Neural cell (in vitro differentiated cells): ENCODE data around the gene REG1A. TPM values are rescaled to one million over a fixed set of nuclear protein-coding genes. Genes with fewer than 3 reads are reported as not detected.

Source experiments
- H2AFZ ChIP-seq: fragments of 200-600, 300-800 bp; sonication (generic), shearing (Covaris generic); 2 replicates; pipeline ENCODE4 v1.6.0; 2014; ENCODE audit warnings: low read depth, mild to moderate bottlenecking, antibody characterized with exemption, low read length, moderate library complexity
- H3F3A ChIP-seq: fragments of 200-600 bp; shearing (Covaris generic); 2 replicates; pipeline ENCODE4 v1.6.1; 2016; ENCODE audit warnings: mild to moderate bottlenecking, moderate library complexity, mixed read lengths, antibody characterized with exemption, low read length; ENCODE audit not compliant: insufficient read depth, poor library complexity, severe bottlenecking
- H3K27ac ChIP-seq: fragments of 200-600, 300-800 bp; sonication (generic), shearing (Covaris generic); 2 replicates; pipeline ENCODE4 v1.5.1; 2014; ENCODE audit warnings: mild to moderate bottlenecking, low read length, moderate library complexity
- H3K27me3 ChIP-seq: fragments of 300-800, 200-600 bp; sonication (generic), shearing (Covaris generic); 2 replicates; pipeline ENCODE4 v1.6.0; 2014; ENCODE audit warnings: mild to moderate bottlenecking, low read depth, low read length, moderate library complexity; ENCODE audit not compliant: insufficient read depth
- H3K36me3 ChIP-seq: fragments of 300-800, 200-600 bp; sonication (generic), shearing (Covaris generic); 2 replicates; pipeline ENCODE4 v1.5.1; 2014; ENCODE audit warnings: mild to moderate bottlenecking, antibody characterized with exemption, low read length, moderate library complexity; ENCODE audit not compliant: insufficient read depth
- H3K4me2 ChIP-seq: fragments of 300-800, 200-600 bp; sonication (generic), shearing (Covaris generic); 2 replicates; pipeline ENCODE4 v1.6.0; 2014; ENCODE audit warnings: mild to moderate bottlenecking, low read length
- H3K4me3 ChIP-seq: fragments of 300-800, 200-600 bp; sonication (generic), shearing (Covaris generic); 2 replicates; pipeline ENCODE4 v1.5.1; 2014; ENCODE audit warnings: mild to moderate bottlenecking, low read length, moderate library complexity
- H3K79me2 ChIP-seq: fragments of 200-600 bp; shearing (Covaris generic); replicated peaks from 2 replicates; pipeline ENCODE4 v1.6.0; 2014; ENCODE audit warnings: mild to moderate bottlenecking, low read length, moderate library complexity; ENCODE audit not compliant: insufficient read depth
- H3K9ac ChIP-seq: fragments of 300-800, 200-600 bp; sonication (generic), shearing (Covaris generic); 2 replicates; pipeline ENCODE4 v1.6.1; 2016; ENCODE audit warnings: mild to moderate bottlenecking, low read length, mixed read lengths
- H3K9me2 ChIP-seq: fragments of 200-600 bp; shearing (Covaris generic); 2 replicates; pipeline ENCODE4 v1.6.1; 2016; ENCODE audit warnings: mild to moderate bottlenecking, low read length, mixed read lengths; ENCODE audit not compliant: insufficient read depth
- H3K9me3 ChIP-seq: fragments of 200-600, 300-800 bp; sonication (generic), shearing (Covaris generic); 2 replicates; pipeline ENCODE4 v1.6.1; 2016; ENCODE audit warnings: mild to moderate bottlenecking, mixed run types, low read length, moderate library complexity, mixed read lengths
- H4K20me1 ChIP-seq: fragments of 200-600 bp; shearing (Covaris generic); 2 replicates; pipeline ENCODE4 v1.6.1; 2016; ENCODE audit warnings: mild to moderate bottlenecking, mixed run types; ENCODE audit not compliant: insufficient read depth
- CTCF ChIP-seq: fragments of 450-650 bp; IDR thresholded peaks from 2 replicates; pipeline ENCODE4 v1.5.1; 2014; ENCODE audit warnings: antibody characterized with exemption, mild to moderate bottlenecking, moderate library complexity; ENCODE audit not compliant: poor library complexity, severe bottlenecking
- EP300 ChIP-seq: fragments of 450-650 bp; conservative IDR thresholded peaks from 2 replicates; pipeline ENCODE4 v1.6.1; 2014; ENCODE audit warnings: antibody characterized with exemption, mild to moderate bottlenecking, moderate library complexity; ENCODE audit not compliant: poor library complexity, severe bottlenecking
- EZH2 ChIP-seq: fragments of 200-600, 300-800 bp; shearing (Covaris generic), sonication (generic); IDR thresholded peaks from 2 replicates; pipeline ENCODE4 v1.6.1; 2014; ENCODE audit warnings: antibody characterized with exemption, low read length, borderline replicate concordance, mild to moderate bottlenecking; ENCODE audit not compliant: insufficient read depth, poor library complexity, severe bottlenecking
- MXI1 ChIP-seq: fragments of 450-650 bp; conservative IDR thresholded peaks from 2 replicates; pipeline ENCODE4 v1.6.1; 2014; ENCODE audit warnings: antibody characterized with exemption, mild to moderate bottlenecking; ENCODE audit not compliant: poor library complexity, severe bottlenecking
- POLR2AphosphoS5 ChIP-seq: IDR thresholded peaks from 2 replicates; pipeline ENCODE4 v1.6.1; 2012
- RAD21 ChIP-seq: fragments of 450-650 bp; conservative IDR thresholded peaks from 2 replicates; pipeline ENCODE4 v1.6.1; 2014; ENCODE audit warnings: antibody characterized with exemption, mild to moderate bottlenecking, moderate library complexity
- REST ChIP-seq: IDR thresholded peaks from 2 replicates; pipeline ENCODE4 v1.6.1; 2012; ENCODE audit warnings: borderline replicate concordance
- SMC3 ChIP-seq: fragments of 450-650 bp; conservative IDR thresholded peaks from 2 replicates; pipeline ENCODE4 v1.6.1; 2014; ENCODE audit warnings: antibody characterized with exemption, mild to moderate bottlenecking, moderate library complexity; ENCODE audit not compliant: poor library complexity
- TAF1 ChIP-seq: IDR thresholded peaks from 2 replicates; pipeline ENCODE4 v1.6.1; 2012; ENCODE audit warnings: low read depth
- polyA plus RNA-seq: library from polyadenylated mRNA; depleted of rRNA; stranded (reverse); fragments of >200 nt; gene quantifications from 2 replicates; pipeline ENCODE4 v1.2.3, GENCODE V29; 2014

Gene REG1A
- polyA plus RNA-seq, 1 donor from 2014 or later: not detected

GRCh38 chr2:79086255-79086654 lies 34.0 kb upstream of the REG1A start:
- H2AFZ ChIP-seq: no peak overlapping the region
- no peak overlapping the region for H3K27ac ChIP-seq
- no peaks in the 10 kb centered on the region for H4K20me1 ChIP-seq
- no peaks in the 10 kb centered on the region for H3F3A ChIP-seq
- TF ChIP-seq MXI1: no peak
- no peak for TF ChIP-seq CTCF
- TF ChIP-seq SMC3: no peak
- no peak for TF ChIP-seq EZH2
- no peak for TF ChIP-seq REST
- TF ChIP-seq EP300: no peak
- no peak for TF ChIP-seq POLR2AphosphoS5
- no peak for TF ChIP-seq RAD21
- no peak for TF ChIP-seq TAF1
- H3K4me2 ChIP-seq: no peak overlapping the region
- H3K9me2 ChIP-seq: no peaks in the 10 kb centered on the region
- H3K4me3 ChIP-seq: no peak overlapping the region
- H3K9me3 ChIP-seq: no peaks in the 10 kb centered on the region
- H3K27me3 ChIP-seq: no peaks in the 10 kb centered on the region
- H3K36me3 ChIP-seq: no peaks in the 10 kb centered on the region
- H3K79me2 ChIP-seq: no peaks in the 10 kb centered on the region
- H3K9ac ChIP-seq: no peak overlapping the region

GRCh38 chr2:79087785-79088364 lies 32.4 kb upstream of the REG1A start, which contains the start of gene REG1B:
Gene REG1B (minus strand): TSS chr2:79087993. CDS start chr2:79087612, 381 bp downstream.
- no peaks in the 10 kb centered on the region for H3K9me3 ChIP-seq
- no peak within 1 kb of the TSS for H3K4me2 ChIP-seq
- H3K27ac ChIP-seq: no peak within 1 kb of the TSS
- no peaks in the 10 kb centered on the region for H3K79me2 ChIP-seq
- no peaks in the 10 kb centered on the region for H3K9me2 ChIP-seq
- TF ChIP-seq MXI1: no peak
- TF ChIP-seq TAF1: no peak
- TF ChIP-seq EP300: no peak
- TF ChIP-seq CTCF: no peak
- no peak for TF ChIP-seq RAD21
- TF ChIP-seq SMC3: no peak
- H3K4me3 ChIP-seq: no peak within 1 kb of the TSS
- H3K9ac ChIP-seq: no peak within 1 kb of the TSS
- no peaks in the 10 kb centered on the region for H3F3A ChIP-seq
- H3K27me3 ChIP-seq: no peaks in the 10 kb centered on the region
- H3K36me3 ChIP-seq: no peaks in the 10 kb centered on the region
- H2AFZ ChIP-seq: no peak within 1 kb of the TSS
- no peaks in the 10 kb centered on the region for H4K20me1 ChIP-seq
